Measurements from ENCODE around the gene CHAD.

The CHAD gene

DNA sequence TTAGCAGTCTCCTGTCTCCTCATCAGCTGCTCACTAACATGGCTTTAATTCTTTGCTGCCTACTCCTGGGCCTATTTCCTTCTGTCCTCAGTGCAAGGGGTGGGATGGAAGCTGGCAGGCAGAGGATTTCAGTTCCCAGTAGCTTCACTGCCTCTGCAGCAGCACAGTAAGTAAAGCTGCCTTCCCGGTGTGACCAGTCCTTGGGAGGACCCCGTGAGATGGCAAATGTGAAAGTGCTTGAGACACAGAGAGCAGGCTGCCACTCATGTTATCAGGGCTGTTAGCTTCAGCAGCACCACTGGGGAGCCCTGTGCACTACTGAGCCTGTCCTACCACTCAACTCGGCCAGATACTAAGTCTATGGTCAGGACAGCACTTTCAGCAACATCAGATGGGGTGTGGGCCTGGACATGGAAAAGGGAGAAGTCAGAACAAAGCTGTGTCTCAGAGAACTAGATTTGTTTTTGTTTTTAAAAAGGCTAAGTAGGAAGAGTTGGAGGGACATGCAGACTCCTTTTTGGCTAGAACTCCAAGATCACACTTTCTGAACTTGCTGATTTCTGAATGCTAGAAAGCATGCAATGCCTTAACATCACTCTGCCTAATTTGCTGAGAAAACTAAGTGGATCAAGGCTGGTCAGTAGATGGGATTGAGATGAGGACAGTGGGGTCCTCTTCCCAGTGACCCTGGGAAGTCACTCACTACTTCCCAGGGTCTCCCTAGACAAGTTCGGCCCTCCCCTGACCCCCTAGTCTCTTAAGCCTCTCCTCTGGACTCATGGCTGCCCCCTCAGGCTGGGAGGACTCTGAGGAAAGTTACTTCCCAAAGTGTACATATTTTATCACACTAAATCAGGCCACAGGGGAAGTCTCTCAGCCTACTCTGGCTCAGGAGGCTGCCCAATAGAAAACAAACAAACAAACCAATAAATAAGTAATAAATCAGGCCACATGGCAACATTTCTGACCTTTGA lies 41.6 kb downstream of the CHAD start:
- ATAC-seq (ENCODE audit: low read depth) (peak; percentile 34), DNase-seq (ENCODE audit: low spot score) (no peak)
- Histone ChIP-seq H3K9me3 (ENCODE audit: severe bottlenecking) (no peaks in the 10 kb centered on the region), H3K36me3 (ENCODE audit: low read depth) (peaks cover 40% of the 10 kb centered on the region), H3K4me1 (ENCODE audit: insufficient read depth, poor library complexity, severe bottlenecking) (peaks cover 49% of the 10 kb centered on the region), H3K27me3 (ENCODE audit: insufficient read depth, poor library complexity, severe bottlenecking) (no peaks in the 10 kb centered on the region), H3K4me3 (ENCODE audit: severe bottlenecking) (peak overlapping the region; percentile 68), H3K27ac (ENCODE audit: poor library complexity, severe bottlenecking) (peak overlapping the region; percentile 92)
- TF ChIP-seq, protein P1, sequence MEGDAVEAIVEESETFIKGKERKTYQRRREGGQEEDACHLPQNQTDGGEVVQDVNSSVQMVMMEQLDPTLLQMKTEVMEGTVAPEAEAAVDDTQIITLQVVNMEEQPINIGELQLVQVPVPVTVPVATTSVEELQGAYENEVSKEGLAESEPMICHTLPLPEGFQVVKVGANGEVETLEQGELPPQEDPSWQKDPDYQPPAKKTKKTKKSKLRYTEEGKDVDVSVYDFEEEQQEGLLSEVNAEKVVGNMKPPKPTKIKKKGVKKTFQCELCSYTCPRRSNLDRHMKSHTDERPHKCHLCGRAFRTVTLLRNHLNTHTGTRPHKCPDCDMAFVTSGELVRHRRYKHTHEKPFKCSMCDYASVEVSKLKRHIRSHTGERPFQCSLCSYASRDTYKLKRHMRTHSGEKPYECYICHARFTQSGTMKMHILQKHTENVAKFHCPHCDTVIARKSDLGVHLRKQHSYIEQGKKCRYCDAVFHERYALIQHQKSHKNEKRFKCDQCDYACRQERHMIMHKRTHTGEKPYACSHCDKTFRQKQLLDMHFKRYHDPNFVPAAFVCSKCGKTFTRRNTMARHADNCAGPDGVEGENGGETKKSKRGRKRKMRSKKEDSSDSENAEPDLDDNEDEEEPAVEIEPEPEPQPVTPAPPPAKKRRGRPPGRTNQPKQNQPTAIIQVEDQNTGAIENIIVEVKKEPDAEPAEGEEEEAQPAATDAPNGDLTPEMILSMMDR (IDR thresholded peaks at IDR 0.05; ENCODE audit: poor library complexity, severe bottlenecking) = peak; percentile 77

GRCh38 chr17:50426472-50426782 lies 42.3 kb downstream of the CHAD start:
- no peak; the same call in 2 of the 3 replicates for ATAC-seq (ENCODE audit: low read depth)
- TF ChIP-seq, protein P1 (IDR thresholded peaks at IDR 0.05; ENCODE audit: poor library complexity, severe bottlenecking) = no peak
- Histone ChIP-seq H3K27me3 (ENCODE audit: insufficient read depth, poor library complexity, severe bottlenecking) (no peaks in the 10 kb centered on the region), H3K36me3 (ENCODE audit: low read depth) (peaks cover 34% of the 10 kb centered on the region), H3K9me3 (ENCODE audit: severe bottlenecking) (no peaks in the 10 kb centered on the region), H3K4me3 (ENCODE audit: severe bottlenecking) (peak overlapping the region; percentile 68), H3K27ac (ENCODE audit: poor library complexity, severe bottlenecking) (peak overlapping the region; percentile 92), H3K4me1 (ENCODE audit: insufficient read depth, poor library complexity, severe bottlenecking) (peaks cover 53% of the 10 kb centered on the region)
- DNase-seq (ENCODE audit: low spot score) = no peak

- peak; percentile 80 for DNase-seq (ENCODE audit: low spot score)
- peak; percentile 59 for ATAC-seq (ENCODE audit: low read depth)
- H3K4me1 ChIP-seq (ENCODE audit: insufficient read depth, poor library complexity, severe bottlenecking) = peaks cover 55% of the 10 kb centered on the region
Measured at GRCh38 chr17:50425682-50426471, 42.8 kb downstream of the CHAD start, which contains the start of gene ACSF2. ACSF2 (plus strand) TSS chr17:50426218; CDS start chr17:50426262, 44 bp downstream.

DNA sequence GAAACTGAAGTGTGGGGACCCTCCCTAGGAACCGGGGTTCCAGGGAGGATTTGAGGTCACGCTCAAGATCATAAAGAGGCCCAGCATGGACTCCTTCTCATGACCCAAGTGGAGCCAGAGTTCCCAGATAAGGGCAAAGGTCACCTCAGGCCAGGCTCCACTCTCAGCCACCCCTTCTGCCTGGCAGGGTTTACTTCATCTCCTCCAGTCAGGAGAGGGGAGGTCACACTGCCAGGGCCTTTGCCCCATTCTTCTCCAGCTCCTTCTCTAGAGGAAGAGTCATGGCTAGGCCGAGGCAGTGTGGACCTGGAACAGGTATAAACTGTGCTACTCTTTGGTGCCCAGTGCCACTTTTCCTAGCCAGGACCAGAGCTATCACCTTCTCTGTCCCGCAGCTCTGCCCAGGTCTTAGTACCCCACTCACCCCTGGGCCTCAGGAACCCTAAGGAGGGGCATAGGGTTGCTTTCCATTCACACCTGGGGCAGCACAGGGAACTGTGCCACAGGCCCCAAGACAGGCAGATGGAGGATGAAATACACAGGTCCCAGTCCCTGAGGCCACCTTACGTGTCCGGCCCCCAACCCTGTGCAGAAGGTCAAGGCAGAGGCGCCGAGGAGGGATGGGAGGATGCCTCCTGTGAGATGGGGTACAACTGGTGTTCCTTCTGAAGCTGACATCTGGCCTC lies 43.5 kb downstream of the CHAD start:
- no peaks in the 10 kb centered on the region for H3K9me3 ChIP-seq (ENCODE audit: severe bottlenecking)
- ATAC-seq (ENCODE audit: low read depth) (no peak), DNase-seq (ENCODE audit: low spot score) (no peak)
- peaks cover 56% of the 10 kb centered on the region for H3K4me1 ChIP-seq (ENCODE audit: insufficient read depth, poor library complexity, severe bottlenecking)
- peaks cover 23% of the 10 kb centered on the region for H3K36me3 ChIP-seq (ENCODE audit: low read depth)
- peak overlapping the region; percentile 68 for H3K4me3 ChIP-seq (ENCODE audit: severe bottlenecking)
- TF ChIP-seq, protein P1 (IDR thresholded peaks at IDR 0.05; ENCODE audit: poor library complexity, severe bottlenecking) = no peak
- H3K27me3 ChIP-seq (ENCODE audit: insufficient read depth, poor library complexity, severe bottlenecking) = no peaks in the 10 kb centered on the region
- peak overlapping the region; percentile 92 for H3K27ac ChIP-seq (ENCODE audit: poor library complexity, severe bottlenecking)

More at GRCh38 chr17:50425682-50426471, 42.8 kb downstream of the CHAD start, which contains the start of gene ACSF2:
- Histone ChIP-seq H3K27ac (ENCODE audit: poor library complexity, severe bottlenecking) (peak within 1 kb of the TSS; percentile 92), H3K4me3 (ENCODE audit: severe bottlenecking) (peak within 1 kb of the TSS; percentile 68), H3K9me3 (ENCODE audit: severe bottlenecking) (no peaks in the 10 kb centered on the region), H3K36me3 (ENCODE audit: low read depth) (peaks cover 30% of the 10 kb centered on the region), H3K27me3 (ENCODE audit: insufficient read depth, poor library complexity, severe bottlenecking) (no peaks in the 10 kb centered on the region)
- TF ChIP-seq, protein P1 (IDR thresholded peaks at IDR 0.05; ENCODE audit: poor library complexity, severe bottlenecking) = no peak

All from RWPE2 (cell line).